CD4-positive, alpha-beta T cell (primary cell): ENCODE results near the gene GPX5. TPM values are rescaled to one million over a fixed set of nuclear protein-coding genes. Genes with fewer than 3 reads are reported as not detected.

Experiments
- ATAC-seq: fragments of 200-7000 bp; cut with Tn5 transposase; one replicate; pipeline ENCODE4 v1.10.0; 2022; ENCODE audit warnings: mild to moderate bottlenecking; ENCODE audit not compliant: poor library complexity
- CTCF ChIA-PET: fragments of 350-600 bp; sonication (Branson Sonifier 250); formaldehyde crosslinking; loops from one replicate; lab custom pipeline; 2021; ENCODE audit warnings: antibody characterized with exemption, inconsistent platforms; lab: Charles Lee
- POLR2A ChIA-PET: fragments of 350-600 bp; sonication (Branson Sonifier 250); formaldehyde crosslinking; loops from one replicate; lab custom pipeline; 2021; ENCODE audit warnings: antibody characterized with exemption, inconsistent platforms; lab: Charles Lee
- DNase-seq, 14 experiments: peaks; one replicate each; pipeline ENCODE4 v3.0.0-alpha.2; 2013 to 2020; ENCODE audit warnings: mixed read lengths in 2 of 14
- H3K27ac ChIP-seq, 2 donors: one replicate each; pipeline versions ENCODE4 v1.5.1 to v1.7.0; 2013; ENCODE audit warnings: low read length in 2 of 2, low read depth in 1 of 2, mild to moderate bottlenecking in 1 of 2
- H3K27me3 ChIP-seq, 2 experiments: 1 replicate in 1 of 2; 2 replicates in 1 of 2; pipeline versions ENCODE4 v1.6.1 to v1.7.0; 2013; ENCODE audit warnings: low read length in 2 of 2, control low read depth in 1 of 2, mild to moderate bottlenecking in 1 of 2, moderate library complexity in 1 of 2; ENCODE audit not compliant: insufficient read depth in 2 of 2, control insufficient read depth in 1 of 2
- H3K36me3 ChIP-seq: one replicate; pipeline ENCODE4 v1.6.1; 2013; ENCODE audit warnings: low read length, control low read depth; ENCODE audit not compliant: insufficient read depth
- H3K4me1 ChIP-seq: one replicate; pipeline ENCODE4 v1.6.1; 2013; ENCODE audit warnings: low read length, control low read depth; ENCODE audit not compliant: insufficient read depth
- H3K4me3 ChIP-seq: one replicate; pipeline ENCODE4 v1.5.1; 2013; ENCODE audit warnings: mild to moderate bottlenecking, low read length, moderate library complexity
- H3K9me3 ChIP-seq, 2 experiments: 1 replicate in 1 of 2; 2 replicates in 1 of 2; pipeline versions ENCODE4 v1.6.1 to v1.7.0; 2013; ENCODE audit warnings: low read length in 2 of 2, mild to moderate bottlenecking in 2 of 2, control low read depth in 1 of 2, moderate library complexity in 1 of 2; ENCODE audit not compliant: control insufficient read depth in 1 of 2, insufficient read depth in 1 of 2
- H3K27ac Mint-ChIP-seq: one replicate; pipeline ENCODE4 v1.8.0; 2020; ENCODE audit warnings: mixed read lengths
- H3K27me3 Mint-ChIP-seq: one replicate; pipeline ENCODE4 v1.8.0; 2021; ENCODE audit warnings: mixed read lengths
- H3K36me3 Mint-ChIP-seq: one replicate; pipeline ENCODE4 v1.8.0; 2021; ENCODE audit warnings: low read depth, mixed read lengths
- H3K4me1 Mint-ChIP-seq: one replicate; pipeline ENCODE4 v1.8.0; 2021; ENCODE audit warnings: low read depth, mixed read lengths
- H3K4me3 Mint-ChIP-seq: one replicate; pipeline ENCODE4 v1.8.0; 2020; ENCODE audit warnings: mild to moderate bottlenecking, mixed read lengths
- H3K9me3 Mint-ChIP-seq: one replicate; pipeline ENCODE4 v1.8.0; 2020; ENCODE audit warnings: mixed read lengths
- intact Hi-C, 2 experiments: fragments of 100-400 bp; cut with DNase I in 1 of 2; cut with micrococcal nuclease in 1 of 2; formaldehyde crosslinking; loops; one replicate each; pipeline versions ENCODE4 v1.15.1 to v1.9.0; 2023 to 2025; cut with DNase I, micrococcal nuclease
- total RNA-seq, 174 experiments: library from RNA in 2 of 174; stranded (reverse) in 2 of 174; gene quantifications; one replicate each; pipeline ENCODE4 v1.2.3 and lab custom pipeline; 2021 to 2026
- TF ChIP-seq, protein P1 (sequence below): fragments of 200-600 bp; IDR thresholded peaks from one replicate; pipeline ENCODE4 v1.8.0; 2022; ENCODE audit warnings: antibody characterized with exemption, mild to moderate bottlenecking

GPX5 gene
- total RNA-seq, 2 experiments from 2014 or later, result not detected

DNA sequence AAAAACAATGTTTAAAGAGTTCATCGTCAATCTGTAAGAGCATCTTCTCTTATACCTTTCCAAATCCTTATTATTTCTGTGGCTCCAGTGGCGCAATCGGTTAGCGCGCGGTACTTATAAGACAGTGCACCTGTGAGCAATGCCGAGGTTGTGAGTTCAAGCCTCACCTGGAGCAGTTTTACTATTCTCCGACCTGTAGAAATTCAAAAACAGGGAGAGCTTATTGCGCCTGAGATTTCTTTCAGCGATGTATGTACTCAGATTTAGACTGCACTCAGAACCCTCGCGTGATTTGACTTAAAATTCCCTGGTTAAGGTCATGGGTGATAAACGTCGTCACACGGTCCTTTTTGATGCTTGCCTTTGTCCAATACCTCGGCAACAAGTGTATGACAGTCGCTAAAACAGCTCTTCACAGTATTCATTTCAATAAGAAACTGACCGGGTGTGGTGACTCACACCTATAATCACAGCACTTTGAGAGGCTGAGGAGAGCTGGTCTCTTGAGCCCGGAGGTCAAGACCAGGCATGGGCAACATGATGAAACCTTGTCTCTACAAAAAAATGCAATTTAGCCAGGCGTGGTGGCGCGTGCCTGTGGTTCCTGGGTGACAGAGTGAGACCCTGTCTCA, 11.9 kb downstream of the GPX5 start:
- POLR2A ChIA-PET, result interaction anchor here (0.7 to 1.1 kb wide), 4 partner anchors 12 to 459 kb away, joined by 3 read pairs; partner anchors contain the start of gene GPX5
- peaks cover 75% of the 10 kb centered on the region for H3K27me3 Mint-ChIP-seq

GRCh38 chr6:28541996-28542395, 16.3 kb downstream of the GPX5 start:
- Histone ChIP-seq H3K27ac (no peak overlapping the region), H3K4me3 (peak overlapping the region; percentile 55), H3K36me3 (no peaks in the 10 kb centered on the region), H3K4me1 (peaks cover 18% of the 10 kb centered on the region), H3K9me3 (peaks cover 0 to 9% of the 10 kb centered on the region in 2 experiments), H3K27me3 (peaks cover 8 to 25% of the 10 kb centered on the region in 2 experiments)
- POLR2A ChIA-PET, result interaction anchor here (0.5 to 1.2 kb wide), 5 partner anchors 19 to 1794 kb away, joined by 3 to 4 read pairs (median 3); no protein-coding TSS in a partner anchor
- no peak for DNase-seq
- peaks cover 17% of the 10 kb centered on the region for H3K36me3 Mint-ChIP-seq
- intact Hi-C loops, result loop anchor here (2.0 to 5.0 kb wide), 5 partner anchors 45 to 143 kb away; partner anchors contain the start of gene ZSCAN12 (in 1 of the 2)
- H3K4me3 Mint-ChIP-seq, result peak overlapping the region; percentile 94
- peaks cover 62% of the 10 kb centered on the region for H3K27me3 Mint-ChIP-seq
- no peak for ATAC-seq
- TF ChIP-seq, protein P1, sequence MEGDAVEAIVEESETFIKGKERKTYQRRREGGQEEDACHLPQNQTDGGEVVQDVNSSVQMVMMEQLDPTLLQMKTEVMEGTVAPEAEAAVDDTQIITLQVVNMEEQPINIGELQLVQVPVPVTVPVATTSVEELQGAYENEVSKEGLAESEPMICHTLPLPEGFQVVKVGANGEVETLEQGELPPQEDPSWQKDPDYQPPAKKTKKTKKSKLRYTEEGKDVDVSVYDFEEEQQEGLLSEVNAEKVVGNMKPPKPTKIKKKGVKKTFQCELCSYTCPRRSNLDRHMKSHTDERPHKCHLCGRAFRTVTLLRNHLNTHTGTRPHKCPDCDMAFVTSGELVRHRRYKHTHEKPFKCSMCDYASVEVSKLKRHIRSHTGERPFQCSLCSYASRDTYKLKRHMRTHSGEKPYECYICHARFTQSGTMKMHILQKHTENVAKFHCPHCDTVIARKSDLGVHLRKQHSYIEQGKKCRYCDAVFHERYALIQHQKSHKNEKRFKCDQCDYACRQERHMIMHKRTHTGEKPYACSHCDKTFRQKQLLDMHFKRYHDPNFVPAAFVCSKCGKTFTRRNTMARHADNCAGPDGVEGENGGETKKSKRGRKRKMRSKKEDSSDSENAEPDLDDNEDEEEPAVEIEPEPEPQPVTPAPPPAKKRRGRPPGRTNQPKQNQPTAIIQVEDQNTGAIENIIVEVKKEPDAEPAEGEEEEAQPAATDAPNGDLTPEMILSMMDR, result no peak
- H3K4me1 Mint-ChIP-seq, result peaks cover 48% of the 10 kb centered on the region
- peaks cover 11% of the 10 kb centered on the region for H3K9me3 Mint-ChIP-seq
- peak overlapping the region; percentile 92 for H3K27ac Mint-ChIP-seq
- CTCF ChIA-PET, result interaction anchor here (1.0 to 1.2 kb wide), 4 partner anchors 47 to 128 kb away, joined by 3 to 4 read pairs (median 4); no protein-coding TSS in a partner anchor

More for the DNA sequence above, 11.9 kb downstream of the GPX5 start:
- H3K4me1 ChIP-seq, result peaks cover 5% of the 10 kb centered on the region
- Mint-ChIP-seq H3K4me3 (peak overlapping the region; percentile 85), H3K9me3 (peaks cover 11% of the 10 kb centered on the region), H3K4me1 (peaks cover 33% of the 10 kb centered on the region), H3K27ac (peak overlapping the region; percentile 92), H3K36me3 (peaks cover 11% of the 10 kb centered on the region)
- DNase-seq (peak in 8 of 14 experiments; percentile 20 to 70 (median 44)), ATAC-seq (peak; percentile 78)
- CTCF ChIA-PET, result no interaction called here
- peaks cover 8 to 20% of the 10 kb centered on the region in 2 experiments for H3K27me3 ChIP-seq
- intact Hi-C loops, result loop anchor here (5.0 kb wide), 2 partner anchors 90 to 1970 kb away; no protein-coding TSS in a partner anchor
- no peaks in the 10 kb centered on the region for H3K36me3 ChIP-seq
- TF ChIP-seq, protein P1, result no peak
- H3K9me3 ChIP-seq, result peaks cover 0 to 9% of the 10 kb centered on the region in 2 experiments
- no peak overlapping the region for H3K27ac ChIP-seq
- peak overlapping the region; percentile 15 for H3K4me3 ChIP-seq

- no peaks in the 10 kb centered on the region for H3K36me3 ChIP-seq
- H3K27ac ChIP-seq, result no peak overlapping the region
- ATAC-seq (peak; percentile 71), DNase-seq (peak in 13 of 14 experiments; percentile 20 to 81 (median 50))
- peaks cover 8 to 18% of the 10 kb centered on the region in 2 experiments for H3K27me3 ChIP-seq
- Mint-ChIP-seq H3K27ac (peak overlapping the region; percentile 92), H3K9me3 (peaks cover 11% of the 10 kb centered on the region), H3K27me3 (peaks cover 61% of the 10 kb centered on the region), H3K36me3 (peaks cover 11% of the 10 kb centered on the region), H3K4me1 (peaks cover 42% of the 10 kb centered on the region), H3K4me3 (peak overlapping the region; percentile 94)
- H3K4me3 ChIP-seq, result peak overlapping the region; percentile 55
- TF ChIP-seq, protein P1, result peak; percentile 39
- H3K4me1 ChIP-seq, result peaks cover 18% of the 10 kb centered on the region
- intact Hi-C loops, result loop anchor here (2.0 to 5.0 kb wide), 5 partner anchors 45 to 144 kb away; partner anchors contain the start of gene ZSCAN12 (in 1 of the 2)
- CTCF ChIA-PET, result interaction anchor here (1.0 to 1.2 kb wide), 4 partner anchors 46 to 127 kb away, joined by 3 to 4 read pairs (median 4); no protein-coding TSS in a partner anchor
- H3K9me3 ChIP-seq, result peaks cover 0 to 9% of the 10 kb centered on the region in 2 experiments
- POLR2A ChIA-PET, result interaction anchor here (0.5 to 1.6 kb wide), 7 partner anchors 18 to 1795 kb away, joined by 3 to 4 read pairs (median 3); no protein-coding TSS in a partner anchor
Measured at GRCh38 chr6:28542440-28543296, 17.0 kb downstream of the GPX5 start.
